ENCODE results near the gene PCOLCE2.

DNA sequence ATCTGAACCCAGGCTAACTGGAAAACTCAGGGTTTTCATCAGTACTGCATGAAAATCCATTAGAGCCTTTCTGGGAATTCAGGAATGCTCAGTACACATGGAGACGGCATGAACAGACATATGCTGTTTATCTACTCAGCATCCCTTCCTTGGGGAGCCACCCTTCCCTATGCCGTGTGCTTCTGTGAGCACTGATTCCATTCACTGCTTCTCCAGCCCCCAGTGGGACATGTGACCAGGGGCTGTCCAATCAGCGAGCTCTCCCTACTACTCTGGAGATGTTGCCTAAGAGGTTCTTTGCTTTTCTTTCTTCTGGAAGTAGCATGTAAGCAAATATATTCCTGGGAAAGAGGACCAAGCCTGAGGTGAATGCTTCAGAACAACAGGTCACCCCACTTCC lies 5.6 kb upstream of the PCOLCE2 start:
- TF ChIP-seq, protein P1, sequence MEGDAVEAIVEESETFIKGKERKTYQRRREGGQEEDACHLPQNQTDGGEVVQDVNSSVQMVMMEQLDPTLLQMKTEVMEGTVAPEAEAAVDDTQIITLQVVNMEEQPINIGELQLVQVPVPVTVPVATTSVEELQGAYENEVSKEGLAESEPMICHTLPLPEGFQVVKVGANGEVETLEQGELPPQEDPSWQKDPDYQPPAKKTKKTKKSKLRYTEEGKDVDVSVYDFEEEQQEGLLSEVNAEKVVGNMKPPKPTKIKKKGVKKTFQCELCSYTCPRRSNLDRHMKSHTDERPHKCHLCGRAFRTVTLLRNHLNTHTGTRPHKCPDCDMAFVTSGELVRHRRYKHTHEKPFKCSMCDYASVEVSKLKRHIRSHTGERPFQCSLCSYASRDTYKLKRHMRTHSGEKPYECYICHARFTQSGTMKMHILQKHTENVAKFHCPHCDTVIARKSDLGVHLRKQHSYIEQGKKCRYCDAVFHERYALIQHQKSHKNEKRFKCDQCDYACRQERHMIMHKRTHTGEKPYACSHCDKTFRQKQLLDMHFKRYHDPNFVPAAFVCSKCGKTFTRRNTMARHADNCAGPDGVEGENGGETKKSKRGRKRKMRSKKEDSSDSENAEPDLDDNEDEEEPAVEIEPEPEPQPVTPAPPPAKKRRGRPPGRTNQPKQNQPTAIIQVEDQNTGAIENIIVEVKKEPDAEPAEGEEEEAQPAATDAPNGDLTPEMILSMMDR (IDR thresholded peaks at IDR 0.05; ENCODE audit: low read depth, low read length), result no peak
- no peak for TF ChIP-seq EZH2phosphoT487 (IDR thresholded peaks at IDR 0.05; ENCODE audit: low read depth)

Data from OCI-LY3 (cell line).